HepG2 (cell line): ENCODE results near the gene GAS2L1. TPM values are rescaled to one million over a fixed set of nuclear protein-coding genes. Genes with fewer than 3 reads are reported as not detected.

Experiments
- CHD4 ChIP-seq: fragments of 200-600 bp; sonication (generic); IDR thresholded peaks from 2 replicates; pipeline ENCODE4 v1.7.0; 2017; ENCODE audit warnings: mild to moderate bottlenecking, low read length, borderline replicate concordance
- FOSL2 ChIP-seq: sonication (generic); formaldehyde crosslinking; IDR thresholded peaks from 2 replicates; pipeline ENCODE4 v1.4.0; 2020; ENCODE audit warnings: missing genetic modification reagents
- FOXA3 ChIP-seq: IDR thresholded peaks from 2 replicates; pipeline ENCODE4 v1.6.1; 2016; ENCODE audit warnings: missing genetic modification reagents, missing compliant biosample characterization
- FOXK1 ChIP-seq: sonication (generic); formaldehyde crosslinking; IDR thresholded peaks from 2 replicates; pipeline ENCODE4 v1.4.0; 2020; ENCODE audit warnings: low read depth, missing genetic modification reagents, borderline replicate concordance
- GZF1 ChIP-seq: sonication (generic); formaldehyde crosslinking; IDR thresholded peaks from 2 replicates; pipeline ENCODE4 v1.5.1; 2020; ENCODE audit warnings: mild to moderate bottlenecking, missing genetic modification reagents
- IKZF4 ChIP-seq: sonication (generic); formaldehyde crosslinking; IDR thresholded peaks from 2 replicates; pipeline ENCODE4 v1.5.1; 2020; ENCODE audit warnings: borderline replicate concordance, mild to moderate bottlenecking, low read depth, missing genetic modification reagents; ENCODE audit errors: not compliant biosample characterization
- IRF2 ChIP-seq: IDR thresholded peaks from 2 replicates; pipeline ENCODE4 v1.6.1; 2018; ENCODE audit warnings: missing genetic modification reagents, missing compliant biosample characterization
- NFE2L2 ChIP-seq: fragments of 150-350 bp; IDR thresholded peaks from 2 replicates; pipeline ENCODE4 v1.6.1; 2014; ENCODE audit warnings: low read length
- PAF1 ChIP-seq: IDR thresholded peaks from 2 replicates; pipeline ENCODE4 v1.6.1; 2016; ENCODE audit warnings: missing genetic modification reagents, missing compliant biosample characterization
- RFX3 ChIP-seq: IDR thresholded peaks from 2 replicates; pipeline ENCODE4 v1.6.1; 2016; ENCODE audit warnings: missing biosample characterization, missing genetic modification reagents
- RFXAP ChIP-seq: sonication (generic); formaldehyde crosslinking; IDR thresholded peaks from 2 replicates; pipeline ENCODE4 v1.4.0; 2020; ENCODE audit warnings: missing genetic modification reagents, borderline replicate concordance
- SIN3B ChIP-seq: fragments of 150-350 bp; IDR thresholded peaks from 2 replicates; pipeline ENCODE4 v1.6.1; 2014; ENCODE audit warnings: low read length
- YY1 ChIP-seq: IDR thresholded peaks from 2 replicates; pipeline ENCODE4 v1.6.1; 2011; ENCODE audit warnings: low read length, low read depth, moderate library complexity, mild to moderate bottlenecking; ENCODE audit not compliant: insufficient read depth, insufficient replicate concordance
- ZKSCAN8 ChIP-seq: IDR thresholded peaks from 2 replicates; pipeline ENCODE4 v1.6.1; 2016; ENCODE audit warnings: borderline replicate concordance, missing genetic modification reagents, missing compliant biosample characterization
- ZNF335 ChIP-seq: sonication (generic); formaldehyde crosslinking; IDR thresholded peaks from 2 replicates; pipeline ENCODE4 v1.4.0; 2020; ENCODE audit warnings: missing genetic modification reagents
- ZNF619 ChIP-seq: sonication (generic); formaldehyde crosslinking; IDR thresholded peaks from 2 replicates; pipeline ENCODE4 v1.4.0; 2020; ENCODE audit warnings: mild to moderate bottlenecking, missing genetic modification reagents
- ZNF687 ChIP-seq: sonication (generic); formaldehyde crosslinking; IDR thresholded peaks from 2 replicates; pipeline ENCODE4 v1.5.1; 2020; ENCODE audit warnings: mild to moderate bottlenecking, missing genetic modification reagents, moderate library complexity
- polyA plus RNA-seq, 8 experiments: library from polyadenylated mRNA; depleted of rRNA in 3 of 8; stranded (reverse) in 7 of 8; unstranded in 1 of 8; fragments of >200 nt; fragmentation: Illumina TruSeq in 4 of 8; extraction: Trizol in 4 of 8; gene quantifications; 2 replicates each; pipeline versions ENCODE4 v1.2.1 to v1.2.3, GENCODE V29; 2011 to 2016; ENCODE audit warnings: low read depth in 4 of 8, missing spikeins in 1 of 8, mixed read lengths in 1 of 8; ENCODE audit not compliant: insufficient read depth in 1 of 8
- total RNA-seq, 5 experiments: library from RNA; depleted of rRNA; stranded (reverse); fragments of >200 nt; fragmentation: Illumina TruSeq; extraction: Trizol; gene quantifications; 2 replicates each; pipeline ENCODE4 v1.2.3, GENCODE V29; 2016; ENCODE audit warnings: low read depth in 1 of 5
- TF ChIP-seq, protein P1 (sequence below): sonication (generic); formaldehyde crosslinking; IDR thresholded peaks from 2 replicates; pipeline ENCODE4 v1.4.0; 2020; ENCODE audit warnings: missing genetic modification reagents
- TF ChIP-seq, protein P2 (sequence below): sonication (generic); formaldehyde crosslinking; IDR thresholded peaks from 2 replicates; pipeline ENCODE4 v1.5.0; 2020; ENCODE audit warnings: mild to moderate bottlenecking, missing genetic modification reagents, borderline replicate concordance
- TF ChIP-seq, protein P3 (sequence below): sonication (generic); IDR thresholded peaks from 2 replicates; pipeline ENCODE4 v1.6.1; 2016; ENCODE audit warnings: low read depth, borderline replicate concordance

The GAS2L1 gene
- total and polyA plus RNA-seq, 2 of the 13 experiments (the other 11 are each of a cell fraction or from before 2014, with no cell fraction given) = 1.8 to 3.3 TPM

GRCh38 chr22:29310863-29311339, 4.5 kb downstream of the GAS2L1 start (continued):
- no peak for TF ChIP-seq YY1
- TF ChIP-seq IKZF4 = no peak
- no peak for TF ChIP-seq GZF1 (CRISPR knock-in tag)
- no peak for TF ChIP-seq ZKSCAN8
- no peak for TF ChIP-seq ZNF619
- TF ChIP-seq SIN3B = no peak
- TF ChIP-seq CHD4 = 0 out of 2 replicates have a peak, but pooled peaks have one; percentile 40
- TF ChIP-seq PAF1 (CRISPR knock-in tag) = no peak
- TF ChIP-seq ZNF687 (CRISPR knock-in tag) = peak; percentile 28
- no peak for TF ChIP-seq RFXAP (CRISPR knock-in tag)
- TF ChIP-seq IRF2 (CRISPR knock-in tag) = no peak
- peak; percentile 87 for TF ChIP-seq RFX3 (CRISPR knock-in tag)
- TF ChIP-seq, protein P1, sequence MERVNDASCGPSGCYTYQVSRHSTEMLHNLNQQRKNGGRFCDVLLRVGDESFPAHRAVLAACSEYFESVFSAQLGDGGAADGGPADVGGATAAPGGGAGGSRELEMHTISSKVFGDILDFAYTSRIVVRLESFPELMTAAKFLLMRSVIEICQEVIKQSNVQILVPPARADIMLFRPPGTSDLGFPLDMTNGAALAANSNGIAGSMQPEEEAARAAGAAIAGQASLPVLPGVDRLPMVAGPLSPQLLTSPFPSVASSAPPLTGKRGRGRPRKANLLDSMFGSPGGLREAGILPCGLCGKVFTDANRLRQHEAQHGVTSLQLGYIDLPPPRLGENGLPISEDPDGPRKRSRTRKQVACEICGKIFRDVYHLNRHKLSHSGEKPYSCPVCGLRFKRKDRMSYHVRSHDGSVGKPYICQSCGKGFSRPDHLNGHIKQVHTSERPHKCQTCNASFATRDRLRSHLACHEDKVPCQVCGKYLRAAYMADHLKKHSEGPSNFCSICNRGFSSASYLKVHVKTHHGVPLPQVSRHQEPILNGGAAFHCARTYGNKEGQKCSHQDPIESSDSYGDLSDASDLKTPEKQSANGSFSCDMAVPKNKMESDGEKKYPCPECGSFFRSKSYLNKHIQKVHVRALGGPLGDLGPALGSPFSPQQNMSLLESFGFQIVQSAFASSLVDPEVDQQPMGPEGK (CRISPR knock-in tag) = peak; percentile 72
- no peak for TF ChIP-seq FOXA3
- peak; percentile 42; the same call in 1 of the 2 replicates for TF ChIP-seq FOXK1 (CRISPR knock-in tag)
- no peak for TF ChIP-seq ZNF335
- TF ChIP-seq NFE2L2 = no peak
- TF ChIP-seq, protein P2, sequence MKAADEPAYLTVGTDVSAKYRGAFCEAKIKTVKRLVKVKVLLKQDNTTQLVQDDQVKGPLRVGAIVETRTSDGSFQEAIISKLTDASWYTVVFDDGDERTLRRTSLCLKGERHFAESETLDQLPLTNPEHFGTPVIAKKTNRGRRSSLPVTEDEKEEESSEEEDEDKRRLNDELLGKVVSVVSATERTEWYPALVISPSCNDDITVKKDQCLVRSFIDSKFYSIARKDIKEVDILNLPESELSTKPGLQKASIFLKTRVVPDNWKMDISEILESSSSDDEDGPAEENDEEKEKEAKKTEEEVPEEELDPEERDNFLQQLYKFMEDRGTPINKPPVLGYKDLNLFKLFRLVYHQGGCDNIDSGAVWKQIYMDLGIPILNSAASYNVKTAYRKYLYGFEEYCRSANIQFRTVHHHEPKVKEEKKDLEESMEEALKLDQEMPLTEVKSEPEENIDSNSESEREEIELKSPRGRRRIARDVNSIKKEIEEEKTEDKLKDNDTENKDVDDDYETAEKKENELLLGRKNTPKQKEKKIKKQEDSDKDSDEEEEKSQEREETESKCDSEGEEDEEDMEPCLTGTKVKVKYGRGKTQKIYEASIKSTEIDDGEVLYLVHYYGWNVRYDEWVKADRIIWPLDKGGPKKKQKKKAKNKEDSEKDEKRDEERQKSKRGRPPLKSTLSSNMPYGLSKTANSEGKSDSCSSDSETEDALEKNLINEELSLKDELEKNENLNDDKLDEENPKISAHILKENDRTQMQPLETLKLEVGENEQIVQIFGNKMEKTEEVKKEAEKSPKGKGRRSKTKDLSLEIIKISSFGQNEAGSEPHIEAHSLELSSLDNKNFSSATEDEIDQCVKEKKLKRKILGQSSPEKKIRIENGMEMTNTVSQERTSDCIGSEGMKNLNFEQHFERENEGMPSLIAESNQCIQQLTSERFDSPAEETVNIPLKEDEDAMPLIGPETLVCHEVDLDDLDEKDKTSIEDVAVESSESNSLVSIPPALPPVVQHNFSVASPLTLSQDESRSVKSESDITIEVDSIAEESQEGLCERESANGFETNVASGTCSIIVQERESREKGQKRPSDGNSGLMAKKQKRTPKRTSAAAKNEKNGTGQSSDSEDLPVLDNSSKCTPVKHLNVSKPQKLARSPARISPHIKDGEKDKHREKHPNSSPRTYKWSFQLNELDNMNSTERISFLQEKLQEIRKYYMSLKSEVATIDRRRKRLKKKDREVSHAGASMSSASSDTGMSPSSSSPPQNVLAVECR (CRISPR knock-in tag) = peak; percentile 46; the same call in 1 of the 2 replicates
- peak; percentile 89 for TF ChIP-seq FOSL2 (CRISPR knock-in tag)
- TF ChIP-seq, protein P3, sequence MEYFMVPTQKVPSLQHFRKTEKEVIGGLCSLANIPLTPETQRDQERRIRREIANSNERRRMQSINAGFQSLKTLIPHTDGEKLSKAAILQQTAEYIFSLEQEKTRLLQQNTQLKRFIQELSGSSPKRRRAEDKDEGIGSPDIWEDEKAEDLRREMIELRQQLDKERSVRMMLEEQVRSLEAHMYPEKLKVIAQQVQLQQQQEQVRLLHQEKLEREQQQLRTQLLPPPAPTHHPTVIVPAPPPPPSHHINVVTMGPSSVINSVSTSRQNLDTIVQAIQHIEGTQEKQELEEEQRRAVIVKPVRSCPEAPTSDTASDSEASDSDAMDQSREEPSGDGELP = peak; percentile 87
